Osteocyte (in vitro differentiated cells): ENCODE measurements around the gene TMEM121. TPM values are rescaled to one million over a fixed set of nuclear protein-coding genes. Genes with fewer than 3 reads are reported as not detected.
A peak's percentile ranks its signal among the peaks of the same experiment; 100 is the strongest.

Experiments
- DNase-seq: peaks from one replicate; pipeline ENCODE4 v3.0.0; 2021; ENCODE audit warnings: mixed read lengths; ENCODE audit not compliant: unreplicated experiment; ENCODE audit errors: extremely low spot score
- H3K27ac Mint-ChIP-seq: one replicate; pipeline ENCODE4 v1.8.0; 2021; ENCODE audit warnings: mild to moderate bottlenecking, mixed read lengths; ENCODE audit not compliant: unreplicated experiment
- H3K27me3 Mint-ChIP-seq: one replicate; pipeline ENCODE4 v1.8.0; 2021; ENCODE audit warnings: mixed read lengths; ENCODE audit not compliant: unreplicated experiment
- H3K36me3 Mint-ChIP-seq: one replicate; pipeline ENCODE4 v1.8.0; 2021; ENCODE audit warnings: mixed read lengths; ENCODE audit not compliant: unreplicated experiment
- H3K4me1 Mint-ChIP-seq: one replicate; pipeline ENCODE4 v1.8.0; 2021; ENCODE audit warnings: mixed read lengths; ENCODE audit not compliant: unreplicated experiment
- H3K4me3 Mint-ChIP-seq: one replicate; pipeline ENCODE4 v1.8.0; 2021; ENCODE audit warnings: mild to moderate bottlenecking, moderate library complexity, mixed read lengths; ENCODE audit not compliant: unreplicated experiment
- H3K9me3 Mint-ChIP-seq: one replicate; pipeline ENCODE4 v1.8.0; 2021; ENCODE audit warnings: mixed read lengths; ENCODE audit not compliant: unreplicated experiment
- CTCF ChIP-seq: fragments of 200-600 bp; sonication (generic); IDR thresholded peaks from 2 replicates; pipeline ENCODE4 v1.5.0; 2021; ENCODE audit warnings: antibody characterized with exemption, mild to moderate bottlenecking, moderate library complexity
- total RNA-seq: library from RNA; stranded (reverse); gene quantifications from 2 replicates; pipeline ENCODE4 v1.2.1, GENCODE V29; 2021

Gene TMEM121
- total RNA-seq, 1 donor from 2014 or later: 3.3 TPM

DNA sequence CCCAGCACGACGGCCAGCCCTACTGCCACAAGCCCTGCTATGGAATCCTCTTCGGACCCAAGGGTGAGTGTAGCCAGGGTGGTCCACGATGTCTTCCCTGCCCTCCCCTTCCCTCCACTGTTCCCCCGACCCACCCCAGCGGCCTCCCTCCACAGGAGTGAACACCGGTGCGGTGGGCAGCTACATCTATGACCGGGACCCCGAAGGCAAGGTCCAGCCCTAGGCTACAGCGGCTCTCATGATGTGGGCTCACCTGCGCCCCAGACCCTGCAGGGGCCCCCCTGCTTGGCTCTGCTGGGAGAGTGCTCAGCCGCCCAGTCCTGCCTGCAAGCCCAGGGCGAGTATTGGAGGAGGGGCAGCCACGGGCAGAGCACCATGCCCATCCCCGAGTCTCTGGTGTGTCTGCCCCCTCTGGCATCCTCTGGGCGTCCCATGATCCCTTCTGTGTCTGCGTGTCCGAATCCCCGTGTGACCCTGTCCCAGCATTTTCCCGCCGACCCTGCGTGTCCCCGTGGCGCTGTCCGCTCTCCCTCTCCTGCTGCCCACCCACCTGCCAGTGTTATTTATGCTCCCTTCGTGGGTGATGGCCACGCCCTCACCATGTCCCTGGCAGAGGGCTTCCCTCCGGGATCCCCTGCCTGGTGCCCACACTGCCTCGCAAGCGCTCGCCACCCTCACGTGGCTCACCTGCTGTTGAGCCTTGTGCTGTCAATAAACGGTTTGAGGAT is 46.8 kb upstream of the TMEM121 start:
- H3K4me3 Mint-ChIP-seq: no peak overlapping the region
- no peaks in the 10 kb centered on the region for H3K27me3 Mint-ChIP-seq
- no peaks in the 10 kb centered on the region for H3K9me3 Mint-ChIP-seq
- H3K4me1 Mint-ChIP-seq: peaks cover 65% of the 10 kb centered on the region
- DNase-seq: no peak
- H3K27ac Mint-ChIP-seq: peak overlapping the region; percentile 100
- peaks cover 2% of the 10 kb centered on the region for H3K36me3 Mint-ChIP-seq
- no peak for TF ChIP-seq CTCF

- H3K4me3 Mint-ChIP-seq: no peak overlapping the region
- no peak for DNase-seq
- peak overlapping the region; percentile 100 for H3K27ac Mint-ChIP-seq
- no peak for TF ChIP-seq CTCF
- no peaks in the 10 kb centered on the region for H3K9me3 Mint-ChIP-seq
- no peaks in the 10 kb centered on the region for H3K27me3 Mint-ChIP-seq
- H3K36me3 Mint-ChIP-seq: peaks cover 2% of the 10 kb centered on the region
- H3K4me1 Mint-ChIP-seq: peaks cover 69% of the 10 kb centered on the region
These were observed 46.1 kb upstream of the TMEM121 start for GRCh38 chr14:105480199-105480746.

GRCh38 chr14:105480807-105481801 is 45.3 kb upstream of the TMEM121 start:
- no peaks in the 10 kb centered on the region for H3K27me3 Mint-ChIP-seq
- H3K4me3 Mint-ChIP-seq: peak overlapping the region; percentile 65
- H3K36me3 Mint-ChIP-seq: peaks cover 2% of the 10 kb centered on the region
- no peaks in the 10 kb centered on the region for H3K9me3 Mint-ChIP-seq
- H3K4me1 Mint-ChIP-seq: peaks cover 70% of the 10 kb centered on the region
- peak overlapping the region; percentile 100 for H3K27ac Mint-ChIP-seq
- TF ChIP-seq CTCF: peak; percentile 99
- peak; percentile 99 for DNase-seq

DNA sequence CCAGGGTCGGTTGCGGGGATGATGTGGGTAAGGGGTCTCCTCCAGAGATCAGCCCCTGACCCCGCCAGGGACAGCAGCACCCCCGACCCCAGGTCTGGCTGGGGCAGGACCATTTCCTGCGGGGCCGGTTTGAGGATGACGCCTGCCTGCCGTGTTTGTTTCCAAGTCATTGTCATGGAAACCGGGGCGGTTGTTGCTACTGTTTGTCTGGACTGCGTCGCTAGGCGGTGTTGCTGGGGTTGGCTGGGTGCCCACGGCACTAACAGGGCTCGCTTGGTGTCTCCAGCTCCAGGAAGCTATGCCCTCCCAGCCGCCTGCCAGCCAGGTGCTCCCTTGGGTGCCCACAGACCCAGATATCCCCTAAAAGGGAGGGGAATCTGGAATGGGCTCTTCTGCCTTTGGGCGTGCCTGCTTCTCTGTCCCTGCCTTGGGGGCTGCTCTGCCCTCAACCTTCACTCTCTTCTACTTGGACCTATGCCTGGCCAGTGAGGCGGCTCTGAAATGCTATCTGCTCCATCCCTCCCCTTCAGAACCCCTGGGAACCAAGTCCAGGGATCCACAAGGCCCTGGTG is 44.4 kb upstream of the TMEM121 start:
- DNase-seq: peak; percentile 98
- Mint-ChIP-seq H3K4me3 (peak overlapping the region; percentile 65), H3K36me3 (peaks cover 2% of the 10 kb centered on the region), H3K27me3 (no peaks in the 10 kb centered on the region), H3K4me1 (peaks cover 65% of the 10 kb centered on the region), H3K9me3 (no peaks in the 10 kb centered on the region), H3K27ac (peak overlapping the region; percentile 100)
- peak; percentile 6 for TF ChIP-seq CTCF
